H9 (cell line): ENCODE measurements around the gene MYDGF. TPM values are rescaled to one million over a fixed set of nuclear protein-coding genes. Genes with fewer than 3 reads are reported as not detected.

ENCODE experiments used
- DNase-seq: peaks from one replicate; pipeline ENCODE4 v3.0.0-alpha.2; 2017
- H2AFZ ChIP-seq: one replicate; pipeline ENCODE4 v1.6.1; 2013; ENCODE audit warnings: mild to moderate bottlenecking, low read length, control low read depth, moderate library complexity
- H2AK5ac ChIP-seq: 2 replicates; pipeline ENCODE4 v1.6.1; 2013; ENCODE audit warnings: low read length, control low read depth, mixed read lengths; ENCODE audit not compliant: insufficient read length
- H2BK120ac ChIP-seq: one replicate; pipeline ENCODE4 v1.6.1; 2013; ENCODE audit warnings: low read depth, mild to moderate bottlenecking, low read length, control low read depth, inconsistent platforms; ENCODE audit not compliant: poor library complexity, severe bottlenecking
- H2BK12ac ChIP-seq: 2 replicates; pipeline ENCODE4 v1.6.1; 2013; ENCODE audit warnings: low read length, control low read depth, mixed read lengths, low read depth; ENCODE audit not compliant: insufficient read length
- H2BK15ac ChIP-seq: 2 replicates; pipeline ENCODE4 v1.6.1; 2013; ENCODE audit warnings: low read depth, low read length, control low read depth
- H2BK20ac ChIP-seq: one replicate; pipeline ENCODE4 v1.6.1; 2013; ENCODE audit warnings: low read depth, mild to moderate bottlenecking, low read length, control low read depth, inconsistent platforms; ENCODE audit not compliant: poor library complexity, severe bottlenecking
- H2BK5ac ChIP-seq: 2 replicates; pipeline ENCODE4 v1.6.1; 2013; ENCODE audit warnings: low read length, control low read depth, mixed read lengths; ENCODE audit not compliant: insufficient read length
- H3K14ac ChIP-seq: 2 replicates; pipeline ENCODE4 v1.6.1; 2013; ENCODE audit warnings: low read length, control low read depth; ENCODE audit not compliant: insufficient read depth
- H3K18ac ChIP-seq: 2 replicates; pipeline ENCODE4 v1.6.1; 2013; ENCODE audit warnings: low read depth, mild to moderate bottlenecking, mixed read lengths, low read length, control low read depth; ENCODE audit not compliant: insufficient read length
- H3K23ac ChIP-seq: 2 replicates; pipeline ENCODE4 v1.6.1; 2013; ENCODE audit warnings: low read length, control low read depth, mixed read lengths, low read depth; ENCODE audit not compliant: insufficient read length
- H3K23me2 ChIP-seq: 2 replicates; pipeline ENCODE4 v1.6.1; 2013; ENCODE audit warnings: low read depth, mild to moderate bottlenecking, mixed read lengths, low read length, control low read depth; ENCODE audit not compliant: insufficient read length, poor library complexity, severe bottlenecking
- H3K27ac ChIP-seq: 2 replicates; pipeline ENCODE4 v1.5.1; 2013; ENCODE audit warnings: low read length, control low read depth, mixed read lengths, low read depth; ENCODE audit not compliant: insufficient read length
- H3K27me3 ChIP-seq: 2 replicates; pipeline ENCODE4 v1.6.1; 2013; ENCODE audit warnings: low read length, control low read depth, inconsistent platforms; ENCODE audit not compliant: insufficient read depth
- H3K4ac ChIP-seq: 2 replicates; pipeline ENCODE4 v1.6.1; 2013; ENCODE audit warnings: low read depth, mild to moderate bottlenecking, control low read depth, inconsistent platforms, low read length, moderate library complexity
- H3K4me1 ChIP-seq: 2 replicates; pipeline ENCODE4 v1.6.1; 2013; ENCODE audit warnings: low read length, control low read depth, inconsistent platforms; ENCODE audit not compliant: insufficient read depth
- H3K4me2 ChIP-seq: 2 replicates; pipeline ENCODE4 v1.6.1; 2013; ENCODE audit warnings: low read length, control low read depth, mixed read lengths; ENCODE audit not compliant: insufficient read length, insufficient read depth
- H3K56ac ChIP-seq: 2 replicates; pipeline ENCODE4 v1.6.1; 2013; ENCODE audit warnings: low read depth, mild to moderate bottlenecking, mixed read lengths, low read length, control low read depth; ENCODE audit not compliant: insufficient read length
- H3K79me1 ChIP-seq: 2 replicates; pipeline ENCODE4 v1.6.1; 2013; ENCODE audit warnings: low read depth, mild to moderate bottlenecking, moderate library complexity, low read length, control low read depth, inconsistent platforms; ENCODE audit not compliant: insufficient read depth, poor library complexity, severe bottlenecking
- H3K79me2 ChIP-seq: 2 replicates; pipeline ENCODE4 v1.6.1; 2013; ENCODE audit warnings: low read length, control low read depth, inconsistent platforms; ENCODE audit not compliant: insufficient read depth
- H3K9ac ChIP-seq: 2 replicates; pipeline ENCODE4 v1.6.1; 2013; ENCODE audit warnings: low read length, control low read depth, mixed read lengths; ENCODE audit not compliant: insufficient read length; ENCODE audit errors: extremely low read depth
- H3K9me3 ChIP-seq: one replicate; pipeline ENCODE4 v1.6.1; 2013; ENCODE audit warnings: low read depth, low read length, inconsistent platforms; ENCODE audit not compliant: control insufficient read depth
- H3T11ph ChIP-seq: one replicate; pipeline ENCODE4 v1.6.1; 2013; ENCODE audit warnings: mild to moderate bottlenecking, low read length, control low read depth, inconsistent platforms
- H4K20me1 ChIP-seq: one replicate; pipeline ENCODE4 v1.6.1; 2013; ENCODE audit not compliant: control insufficient read depth, insufficient read length, insufficient read depth
- H4K5ac ChIP-seq: 2 replicates; pipeline ENCODE4 v1.6.1; 2013; ENCODE audit warnings: low read depth, mild to moderate bottlenecking, mixed read lengths, low read length, control low read depth; ENCODE audit not compliant: insufficient read length
- H4K8ac ChIP-seq: replicated peaks from 2 replicates; pipeline ENCODE4 v1.6.1; 2013; ENCODE audit warnings: low read length, control low read depth, mixed read lengths, low read depth; ENCODE audit not compliant: insufficient read length
- H4K91ac ChIP-seq: 2 replicates; pipeline ENCODE4 v1.6.1; 2013; ENCODE audit warnings: low read depth, mild to moderate bottlenecking, moderate library complexity, mixed read lengths, low read length, control low read depth; ENCODE audit not compliant: insufficient read length
- H3K27ac Mint-ChIP-seq, 3 experiments: 2 replicates in 2 of 3; 3 replicates in 1 of 3; pipeline ENCODE4 v1.8.0; 2020 to 2021; ENCODE audit warnings: mixed read lengths in 3 of 3, mild to moderate bottlenecking in 1 of 3, moderate library complexity in 1 of 3
- H3K27me3 Mint-ChIP-seq: 2 replicates; pipeline ENCODE4 v1.8.0; 2021; ENCODE audit warnings: low read depth, mild to moderate bottlenecking, moderate library complexity, mixed read lengths
- H3K36me3 Mint-ChIP-seq, 3 experiments: 2 replicates in 2 of 3; 3 replicates in 1 of 3; pipeline ENCODE4 v1.8.0; 2020 to 2021; ENCODE audit warnings: low read depth in 3 of 3, mixed read lengths in 3 of 3; ENCODE audit not compliant: insufficient read depth in 1 of 3
- H3K4me1 Mint-ChIP-seq, 2 experiments: 2 replicates each; pipeline ENCODE4 v1.8.0; 2020; ENCODE audit warnings: mixed read lengths in 2 of 2
- H3K4me3 Mint-ChIP-seq, 2 experiments: 2 replicates in 1 of 2; 3 replicates in 1 of 2; pipeline ENCODE4 v1.8.0; 2020 to 2021; ENCODE audit warnings: mild to moderate bottlenecking in 2 of 2, mixed read lengths in 2 of 2, moderate library complexity in 1 of 2
- H3K9me3 Mint-ChIP-seq, 2 experiments: 2 replicates in 1 of 2; 3 replicates in 1 of 2; pipeline ENCODE4 v1.8.0; 2020; ENCODE audit warnings: mild to moderate bottlenecking in 2 of 2, mixed read lengths in 2 of 2, moderate library complexity in 1 of 2
- WGBS: extraction: QIAGEN DNeasy Blood & Tissue Kit; methylation state at CpG from one replicate; pipeline ENCODE4 v1.1.7; 2013; ENCODE audit warnings: missing lambda C conversion rate, low lambda C conversion rate, mixed read lengths; ENCODE audit not compliant: insufficient read length; ENCODE audit errors: extremely low coverage; 5-methylcytosine and 5-hydroxymethylcytosine counted together
- total RNA-seq: library from RNA; stranded (reverse); gene quantifications from 2 replicates; pipeline ENCODE4 v1.2.1, GENCODE V29; 2021
- TF ChIP-seq, protein P1 (sequence below): fragments of 200-600 bp; sonication (generic); conservative IDR thresholded peaks from 3 replicates; pipeline ENCODE4 v1.8.0; 2021; ENCODE audit warnings: antibody characterized with exemption, mild to moderate bottlenecking

The MYDGF gene
- total RNA-seq, 1 experiment from 2014 or later: 43.4 TPM

DNA sequence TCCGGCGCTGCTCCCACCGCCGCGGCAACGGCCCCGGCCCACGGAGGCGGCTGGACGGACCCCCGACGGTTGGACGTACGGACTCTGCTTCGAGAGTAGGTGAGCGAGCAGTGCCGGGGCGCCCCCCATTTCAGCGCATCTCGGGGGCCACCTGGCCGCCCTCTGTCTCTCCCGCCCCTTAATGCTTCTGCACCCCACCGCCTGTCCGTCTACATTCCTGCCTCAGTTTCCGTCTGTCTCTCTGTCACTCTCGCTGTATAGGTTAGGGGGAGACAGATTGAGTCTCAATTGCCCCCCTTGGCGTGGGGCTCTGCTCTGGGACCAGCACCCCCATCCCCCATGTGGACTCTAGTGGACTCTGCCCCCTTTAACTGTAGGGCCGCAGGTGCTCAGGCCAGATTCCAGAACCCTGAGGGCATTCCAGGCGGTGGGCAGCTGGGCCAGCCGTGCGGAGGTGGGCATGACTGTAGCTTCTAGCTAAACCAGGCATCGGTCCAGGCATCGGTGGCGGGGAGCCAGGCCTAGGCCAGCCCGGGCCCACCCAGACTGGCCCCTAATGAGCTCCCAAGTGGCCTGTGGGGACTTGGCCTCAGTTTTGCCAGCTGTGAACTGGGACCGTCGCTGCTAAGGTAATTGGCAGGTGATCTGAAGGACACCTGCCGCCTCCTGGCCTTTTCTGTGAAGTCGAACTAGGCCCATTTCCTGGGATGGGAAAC lies 30.5 kb downstream of the MYDGF start:
- Mint-ChIP-seq H3K36me3 (no peaks in the 10 kb centered on the region), H3K9me3 (no peaks in the 10 kb centered on the region; a peak in 1 of 5 replicates), H3K27me3 (peaks cover 22% of the 10 kb centered on the region), H3K4me1 (peaks cover 6 to 17% of the 10 kb centered on the region in 2 experiments), H3K4me3 (peak overlapping the region; percentile 78 to 94), H3K27ac (no peak overlapping the region; a peak in 1 of 7 replicates)
- Histone ChIP-seq H4K5ac (no peak overlapping the region), H3K14ac (no peak overlapping the region; the same call in 1 of the 2 replicates), H3K79me2 (no peaks in the 10 kb centered on the region), H2AFZ (no peak overlapping the region), H3K27ac (no peak overlapping the region), H3K79me1 (no peaks in the 10 kb centered on the region), H3K4me2 (peak overlapping the region; percentile 84), H2BK20ac (no peak overlapping the region), H4K20me1 (no peaks in the 10 kb centered on the region), H2BK5ac (no peak overlapping the region), H3K4me1 (no peaks in the 10 kb centered on the region), H2AK5ac (no peak overlapping the region), H3K18ac (no peak overlapping the region), H3T11ph (no peak overlapping the region), H4K8ac (no peak overlapping the region), H3K23ac (no peak overlapping the region), H3K27me3 (no peaks in the 10 kb centered on the region), H2BK12ac (no peak overlapping the region), H2BK15ac (no peak overlapping the region), H4K91ac (no peak overlapping the region), H2BK120ac (no peak overlapping the region), H3K23me2 (peaks cover 13% of the 10 kb centered on the region), H3K9ac (peak overlapping the region; percentile 21), H3K56ac (no peak overlapping the region), H3K9me3 (no peaks in the 10 kb centered on the region), H3K4ac (no peak overlapping the region)
- DNase-seq: no peak
- no CpG with 5 or more reads among the region's 39 CpGs for WGBS
- TF ChIP-seq, protein P1, sequence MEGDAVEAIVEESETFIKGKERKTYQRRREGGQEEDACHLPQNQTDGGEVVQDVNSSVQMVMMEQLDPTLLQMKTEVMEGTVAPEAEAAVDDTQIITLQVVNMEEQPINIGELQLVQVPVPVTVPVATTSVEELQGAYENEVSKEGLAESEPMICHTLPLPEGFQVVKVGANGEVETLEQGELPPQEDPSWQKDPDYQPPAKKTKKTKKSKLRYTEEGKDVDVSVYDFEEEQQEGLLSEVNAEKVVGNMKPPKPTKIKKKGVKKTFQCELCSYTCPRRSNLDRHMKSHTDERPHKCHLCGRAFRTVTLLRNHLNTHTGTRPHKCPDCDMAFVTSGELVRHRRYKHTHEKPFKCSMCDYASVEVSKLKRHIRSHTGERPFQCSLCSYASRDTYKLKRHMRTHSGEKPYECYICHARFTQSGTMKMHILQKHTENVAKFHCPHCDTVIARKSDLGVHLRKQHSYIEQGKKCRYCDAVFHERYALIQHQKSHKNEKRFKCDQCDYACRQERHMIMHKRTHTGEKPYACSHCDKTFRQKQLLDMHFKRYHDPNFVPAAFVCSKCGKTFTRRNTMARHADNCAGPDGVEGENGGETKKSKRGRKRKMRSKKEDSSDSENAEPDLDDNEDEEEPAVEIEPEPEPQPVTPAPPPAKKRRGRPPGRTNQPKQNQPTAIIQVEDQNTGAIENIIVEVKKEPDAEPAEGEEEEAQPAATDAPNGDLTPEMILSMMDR: no peak
